A549 (cell line): Measurements from ENCODE around the gene FBXO38.

Experiments used
- CHD2 ChIP-seq: fragments of 150-350 bp; IDR thresholded peaks from 2 replicates; pipeline ENCODE4 v1.6.1; 2014; ENCODE audit warnings: low read length; ENCODE audit not compliant: partially characterized antibody
- CTCF ChIP-seq: fragments of >200 bp; sonication (Bioruptor Twin); formaldehyde crosslinking; IDR thresholded peaks from 3 replicates; pipeline ENCODE4 v1.5.1; 2016
- FOSB ChIP-seq: fragments of 250-450 bp; sonication (Bioruptor Pico); IDR thresholded peaks from 2 replicates; pipeline ENCODE4 v1.5.0; 2020; ENCODE audit warnings: mild to moderate bottlenecking, moderate library complexity
- JUN ChIP-seq, 2 experiments: fragments of >200 bp; sonication (Bioruptor Twin); formaldehyde crosslinking; IDR thresholded peaks; 2 replicates in 1 of 2; 3 replicates in 1 of 2; pipeline ENCODE4 v1.6.1; 2016 to 2017
- MAFK ChIP-seq: fragments of 450-650 bp; IDR thresholded peaks from 2 replicates; pipeline ENCODE4 v1.6.1; 2014; ENCODE audit not compliant: partially characterized antibody
- MAX ChIP-seq: IDR thresholded peaks from 2 replicates; pipeline ENCODE4 v1.6.1; 2012
- NFE2L2 ChIP-seq: fragments of 150-350 bp; conservative IDR thresholded peaks from 2 replicates; pipeline ENCODE4 v1.6.1; 2014; ENCODE audit warnings: low read length
- POLR2A ChIP-seq: IDR thresholded peaks from 2 replicates; pipeline ENCODE4 v1.6.1; 2012; ENCODE audit warnings: mild to moderate bottlenecking, low read length
- RAD21 ChIP-seq, 2 experiments: fragments of >200 bp in 1 of 2; sonication (Bioruptor Twin) in 1 of 2; formaldehyde crosslinking in 1 of 2; IDR thresholded peaks in 1 of 2; conservative IDR thresholded peaks in 1 of 2; 2 replicates in 1 of 2; 3 replicates in 1 of 2; pipeline ENCODE4 v1.6.1; 2012 to 2018; ENCODE audit warnings: inconsistent platforms in 1 of 2
- RNF2 ChIP-seq: fragments of 200-600 bp; sonication (generic); IDR thresholded peaks from 2 replicates; pipeline ENCODE4 v1.6.1; 2016; ENCODE audit warnings: low read depth, mild to moderate bottlenecking, antibody characterized with exemption, moderate library complexity, borderline replicate concordance
- SMC3 ChIP-seq: fragments of >200 bp; sonication (Bioruptor Twin); formaldehyde crosslinking; IDR thresholded peaks from 3 replicates; pipeline ENCODE4 v1.6.1; 2018; ENCODE audit warnings: inconsistent platforms

GRCh38 chr5:148335259-148335658, 48.5 kb upstream of the FBXO38 start, which contains the start of gene SPINK9:
- TF ChIP-seq CTCF (no peak), FOSB (CRISPR knock-in tag) (no peak), MAFK (no peak), RNF2 (no peak), POLR2A (no peak), NFE2L2 (no peak), MAX (no peak), CHD2 (no peak), JUN (IDR thresholded peaks at IDR 0.05) (no peak), RAD21 (conservative IDR thresholded peaks at IDR 0.05 in 1 of 2, IDR thresholded peaks at IDR 0.05 in 1 of 2) (no peak), SMC3 (no peak)
